Epithelial cell of esophagus (primary cell): ENCODE results near the gene NCOA5.
"Not testable (repeated sequence)": the region's sequence is repeated elsewhere in the genome, so short reads cannot be mapped to it uniquely, and the experiment has no call there.

Experiments used
- DNase-seq: peaks from one replicate; pipeline ENCODE4 v3.0.0; 2010; ENCODE audit warnings: low read depth
- H3K4me3 ChIP-seq: 2 replicates; pipeline ENCODE4 v1.5.1; 2011; ENCODE audit warnings: mild to moderate bottlenecking, low read length, control low read depth
- TF ChIP-seq, protein P1 (sequence below): IDR thresholded peaks from 2 replicates; pipeline ENCODE4 v1.5.1; 2011; ENCODE audit warnings: low read depth, mild to moderate bottlenecking, low read length, control low read depth, inconsistent platforms; ENCODE audit not compliant: insufficient read depth; ENCODE audit errors: missing control alignments

NCOA5 gene

DNA sequence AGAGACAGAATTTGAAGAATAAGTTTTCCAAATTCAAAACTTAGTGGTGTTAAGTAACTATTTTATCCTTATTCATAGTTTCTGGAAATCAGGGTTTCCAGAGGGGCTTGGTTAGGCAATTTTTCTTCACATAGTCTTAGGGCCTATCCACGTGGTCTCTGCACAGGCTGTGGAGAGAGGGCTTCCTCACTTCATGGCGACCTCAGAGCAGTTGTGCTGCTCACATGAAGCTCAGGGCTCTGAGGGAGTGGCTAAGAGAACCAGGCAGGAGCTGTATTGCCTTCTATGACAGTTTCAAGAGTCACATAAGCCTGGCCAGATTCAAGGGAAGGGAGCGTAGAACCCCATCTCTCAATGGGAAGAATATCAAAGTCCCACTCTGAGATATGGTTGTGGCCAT is 14.5 kb upstream of the NCOA5 start:
- DNase-seq = no peak
- H3K4me3 ChIP-seq = no peak overlapping the region
- TF ChIP-seq, protein P1, sequence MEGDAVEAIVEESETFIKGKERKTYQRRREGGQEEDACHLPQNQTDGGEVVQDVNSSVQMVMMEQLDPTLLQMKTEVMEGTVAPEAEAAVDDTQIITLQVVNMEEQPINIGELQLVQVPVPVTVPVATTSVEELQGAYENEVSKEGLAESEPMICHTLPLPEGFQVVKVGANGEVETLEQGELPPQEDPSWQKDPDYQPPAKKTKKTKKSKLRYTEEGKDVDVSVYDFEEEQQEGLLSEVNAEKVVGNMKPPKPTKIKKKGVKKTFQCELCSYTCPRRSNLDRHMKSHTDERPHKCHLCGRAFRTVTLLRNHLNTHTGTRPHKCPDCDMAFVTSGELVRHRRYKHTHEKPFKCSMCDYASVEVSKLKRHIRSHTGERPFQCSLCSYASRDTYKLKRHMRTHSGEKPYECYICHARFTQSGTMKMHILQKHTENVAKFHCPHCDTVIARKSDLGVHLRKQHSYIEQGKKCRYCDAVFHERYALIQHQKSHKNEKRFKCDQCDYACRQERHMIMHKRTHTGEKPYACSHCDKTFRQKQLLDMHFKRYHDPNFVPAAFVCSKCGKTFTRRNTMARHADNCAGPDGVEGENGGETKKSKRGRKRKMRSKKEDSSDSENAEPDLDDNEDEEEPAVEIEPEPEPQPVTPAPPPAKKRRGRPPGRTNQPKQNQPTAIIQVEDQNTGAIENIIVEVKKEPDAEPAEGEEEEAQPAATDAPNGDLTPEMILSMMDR = no peak

DNA sequence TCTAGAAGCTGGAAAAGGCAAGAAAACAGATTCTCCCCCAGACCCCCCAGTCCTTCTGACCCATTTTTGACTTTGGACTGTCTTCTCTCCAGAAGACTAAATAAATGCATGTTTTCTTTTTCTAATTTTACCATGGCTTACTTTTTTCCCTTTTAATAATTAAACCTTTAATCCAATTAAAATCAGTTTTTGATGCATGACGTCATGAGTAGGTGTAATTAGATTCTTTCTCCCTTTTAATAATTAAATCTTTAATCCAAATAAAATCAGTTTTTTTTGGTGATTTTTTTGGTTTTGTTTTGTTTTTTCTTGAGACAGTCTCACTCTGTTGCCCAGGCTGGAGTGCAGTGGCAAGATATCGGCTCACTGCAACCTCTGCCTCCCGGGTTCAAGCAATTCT is 13.2 kb upstream of the NCOA5 start:
- no peak for DNase-seq
- TF ChIP-seq, protein P1 = no peak
- H3K4me3 ChIP-seq = no peak overlapping the region

DNA sequence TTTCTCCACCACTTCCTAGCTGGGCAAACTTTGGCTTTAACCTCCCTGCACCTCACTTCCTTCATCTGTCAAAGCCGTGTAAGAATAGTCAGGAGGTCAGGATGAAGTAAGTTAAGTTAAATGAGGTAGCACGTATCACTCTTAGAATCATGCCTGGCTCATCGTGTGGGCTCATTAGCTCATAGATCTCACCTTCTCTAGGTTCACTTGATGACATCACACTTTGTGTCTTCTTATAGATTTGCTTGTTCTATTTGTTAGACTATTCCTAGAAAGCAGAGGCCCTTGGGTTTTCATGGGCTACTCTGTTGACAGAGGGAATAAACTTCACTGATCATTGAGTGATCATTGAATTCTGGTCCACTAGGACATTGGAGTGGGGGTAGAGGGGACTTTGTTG is 12.2 kb upstream of the NCOA5 start:
- H3K4me3 ChIP-seq = no peak overlapping the region

DNA sequence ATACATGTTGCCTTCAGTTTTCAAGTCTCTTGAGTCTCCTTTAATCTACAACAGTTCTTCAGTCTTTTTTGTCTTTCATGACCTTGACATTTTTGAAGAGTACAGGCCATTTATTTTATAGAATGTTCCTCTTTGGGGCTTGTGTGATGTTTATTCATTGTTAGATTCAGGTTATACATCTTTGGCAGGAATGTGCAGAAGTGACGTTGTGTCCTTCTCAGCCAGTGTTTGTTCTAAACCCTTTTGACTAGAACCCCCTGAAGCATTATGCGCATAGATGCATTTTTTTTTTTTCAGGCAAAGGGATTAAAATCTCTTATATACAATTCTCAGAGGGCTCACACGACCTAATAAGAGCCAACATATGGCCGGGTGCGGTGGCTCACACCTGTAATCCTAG is 11.2 kb upstream of the NCOA5 start:
- TF ChIP-seq, protein P1 = no peak
- H3K4me3 ChIP-seq = no peak overlapping the region
- no peak for DNase-seq

More for the DNA sequence above, 12.2 kb upstream of the NCOA5 start:
- no peak for DNase-seq
- TF ChIP-seq, protein P1 = no peak

DNA sequence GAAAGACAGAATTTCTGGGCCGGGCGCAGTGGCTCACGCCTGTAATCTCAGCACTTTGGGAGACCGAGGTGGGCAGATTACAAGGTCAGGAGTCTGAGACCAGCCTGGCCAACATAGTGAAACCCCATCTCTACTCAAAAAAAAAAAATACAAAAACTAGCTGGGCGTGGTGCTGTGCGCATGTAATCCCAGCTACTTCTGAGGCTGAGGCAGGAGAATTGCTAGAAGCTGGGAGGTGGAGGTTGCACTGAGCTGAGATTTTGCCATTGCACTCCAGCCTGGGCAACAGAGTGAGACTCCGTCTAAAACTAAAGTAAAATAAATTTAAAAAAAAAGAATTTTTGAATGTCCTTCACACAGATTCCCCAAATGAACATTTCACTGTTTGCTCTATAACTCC is 10.7 kb upstream of the NCOA5 start:
- H3K4me3 ChIP-seq, DNase-seq: not testable (repeated sequence)

DNA sequence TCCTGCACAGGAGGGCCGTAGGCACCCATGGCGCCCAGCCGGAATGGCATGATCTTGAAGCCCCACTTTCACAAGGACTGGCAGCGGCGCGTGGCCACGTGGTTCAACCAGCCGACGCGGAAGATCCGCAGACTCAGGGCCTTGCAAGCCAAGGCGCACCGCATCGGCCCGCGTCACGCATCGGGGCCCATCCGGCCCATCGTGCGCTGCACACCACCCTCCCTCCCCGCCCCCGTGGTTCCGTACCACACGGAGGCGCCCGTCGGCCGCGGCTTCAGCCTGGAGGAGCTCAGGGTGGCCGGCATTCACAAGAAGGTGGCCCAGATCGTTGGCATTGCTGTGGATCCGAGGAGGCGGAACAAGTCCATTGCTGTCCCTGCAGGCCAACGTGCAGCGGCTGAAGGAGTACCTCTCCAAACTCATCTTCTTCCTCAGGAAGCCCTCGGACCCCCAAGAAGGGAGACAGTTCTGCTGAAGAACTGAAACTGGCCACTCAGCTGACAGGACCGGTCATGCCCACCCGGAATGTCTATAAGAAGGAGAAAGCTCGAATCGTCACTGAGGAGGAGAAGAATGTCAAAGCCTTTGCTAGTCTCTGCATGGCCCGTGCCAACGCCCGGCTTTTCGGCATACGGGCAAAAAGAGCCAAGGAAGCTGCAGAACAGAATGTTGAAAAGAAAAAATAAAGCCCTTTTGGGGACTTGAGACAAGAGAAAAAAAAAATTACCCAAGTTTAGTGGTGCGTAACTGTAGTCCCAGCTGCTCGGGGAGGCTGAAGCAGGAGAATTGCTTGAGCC is 9.9 kb upstream of the NCOA5 start:
- TF ChIP-seq, protein P1 = no peak
- DNase-seq = no peak
- no peak overlapping the region for H3K4me3 ChIP-seq

DNA sequence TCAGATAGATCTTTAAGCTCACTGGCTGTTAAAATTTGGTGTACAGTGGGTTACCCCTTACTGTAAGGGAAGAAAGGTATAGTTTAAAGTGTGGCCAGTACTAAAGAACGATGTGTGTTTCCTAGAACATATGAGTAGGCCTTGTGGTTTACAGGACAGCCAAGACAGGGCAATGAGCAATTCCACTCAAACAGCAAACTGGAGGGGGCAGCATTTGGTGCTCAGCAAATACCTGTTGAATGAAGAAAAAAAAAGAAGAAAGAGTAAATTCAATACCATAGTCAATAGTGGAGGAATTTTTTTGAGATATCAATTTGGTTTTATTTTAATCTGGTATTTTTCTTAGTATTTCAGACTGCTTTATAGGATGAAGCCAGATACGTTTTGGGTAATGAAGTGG is 3.8 kb upstream of the NCOA5 start:
- TF ChIP-seq, protein P1 = no peak
- no peak for DNase-seq

DNA sequence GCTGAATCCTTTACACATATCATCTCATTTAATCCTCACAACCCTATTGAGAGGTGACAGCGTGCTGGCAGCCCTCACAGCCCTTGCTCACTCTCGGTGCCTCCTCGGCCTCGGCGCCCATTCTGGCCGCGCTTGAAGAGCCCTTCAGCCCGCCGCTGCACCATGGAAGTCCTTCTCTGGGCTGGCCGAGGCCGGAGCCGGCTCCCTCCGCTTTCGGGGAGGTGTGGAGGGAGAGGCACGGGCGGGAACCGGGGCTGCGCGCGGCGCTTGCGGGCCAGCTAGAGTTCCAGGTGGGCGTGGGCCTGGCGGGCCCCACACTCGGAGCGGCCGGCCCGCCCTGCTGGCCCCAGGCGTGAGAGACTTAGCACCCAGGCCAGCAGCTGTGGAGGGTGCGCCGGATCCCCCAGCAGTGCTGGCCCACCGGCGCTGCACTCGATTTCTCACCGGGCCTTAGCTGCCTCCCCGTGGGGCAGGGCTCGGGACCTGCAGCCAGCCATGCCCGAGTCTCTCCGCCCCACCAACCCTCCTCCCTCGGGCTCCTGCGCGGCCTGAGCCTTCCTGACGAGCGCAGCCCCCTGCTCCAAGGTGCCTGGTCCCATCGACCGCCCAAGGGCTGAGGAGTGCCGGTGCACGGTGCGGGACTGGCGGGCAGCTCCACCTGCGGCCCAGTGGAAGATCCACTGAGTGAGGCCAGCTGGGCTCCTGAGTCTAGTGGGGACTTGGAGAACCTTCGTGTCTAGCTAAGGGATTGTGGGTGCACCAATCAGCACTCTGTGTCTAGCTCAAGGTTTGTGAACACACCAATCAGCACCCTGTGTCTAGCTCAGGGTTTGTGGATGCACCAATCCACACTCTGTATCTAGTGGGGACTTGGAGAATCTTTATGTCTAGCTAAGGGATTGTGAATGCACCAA is 2.1 kb upstream of the NCOA5 start:
- not testable (repeated sequence) for H3K4me3 ChIP-seq

More for the DNA sequence above, 3.8 kb upstream of the NCOA5 start:
- no peak overlapping the region for H3K4me3 ChIP-seq

More for the DNA sequence above, 2.1 kb upstream of the NCOA5 start:
- not testable (repeated sequence) for DNase-seq
